Endothelial cell of umbilical vein (primary cell): ENCODE results near the gene RSPRY1. TPM values are rescaled to one million over a fixed set of nuclear protein-coding genes. Genes with fewer than 3 reads are reported as not detected.

Experiments
- BruUV-seq: library from RNA; stranded (reverse); fragments of 400-500 nt; replicated peaks from 2 replicates; lab custom pipeline; 2021; lab: Mats Ljungman, UMichigan
- CTCF ChIA-PET: fragments of 300-600, 350-600 bp; sonication (Branson Sonifier 250); formaldehyde crosslinking; loops from one replicate; lab custom pipeline; 2021; ENCODE audit warnings: antibody characterized with exemption, inconsistent platforms; lab: Charles Lee
- POLR2A ChIA-PET: fragments of 300-600, 350-600 bp; sonication (Branson Sonifier 250); formaldehyde crosslinking; loops from one replicate; lab custom pipeline; 2021; ENCODE audit warnings: antibody characterized with exemption, inconsistent platforms; lab: Charles Lee
- DNase-seq: peaks from one replicate; pipeline ENCODE4 v3.0.0-alpha.2; 2011; ENCODE audit warnings: low read depth, low spot score
- FAIRE-seq: peaks from 2 replicates; lab custom pipeline; 2011; peaks lifted over from hg19 to GRCh38; lab: Jason Lieb, UNC
- H2AFZ ChIP-seq: 2 replicates; pipeline ENCODE4 v1.6.0; 2012; ENCODE audit warnings: low read depth, low read length, control low read depth, inconsistent platforms
- H3K27ac ChIP-seq: 2 replicates; pipeline ENCODE4 v1.5.1; 2011; ENCODE audit warnings: low read depth, mild to moderate bottlenecking, control low read depth, low read length, moderate library complexity; ENCODE audit not compliant: insufficient read depth
- H3K27me3 ChIP-seq, 2 experiments: 2 replicates each; pipeline versions ENCODE4 v1.6.0 to v1.6.1; 2011; ENCODE audit warnings: low read length in 2 of 2, mixed read lengths in 1 of 2; ENCODE audit not compliant: control insufficient read depth in 2 of 2, insufficient read depth in 2 of 2
- H3K36me3 ChIP-seq, 2 experiments: 2 replicates in 1 of 2; 3 replicates in 1 of 2; pipeline ENCODE4 v1.5.1; 2011; ENCODE audit warnings: low read length in 2 of 2, mild to moderate bottlenecking in 1 of 2, moderate library complexity in 1 of 2; ENCODE audit not compliant: control insufficient read depth in 2 of 2, insufficient read depth in 2 of 2; ENCODE audit errors: extremely low read depth in 1 of 2
- H3K4me1 ChIP-seq: 3 replicates; pipeline ENCODE4 v1.5.1; 2011; ENCODE audit warnings: mild to moderate bottlenecking, low read length; ENCODE audit not compliant: control insufficient read depth, insufficient read depth; ENCODE audit errors: extremely low read depth
- H3K4me2 ChIP-seq: 2 replicates; pipeline ENCODE4 v1.6.1; 2011; ENCODE audit warnings: low read length, control low read depth, mixed read lengths; ENCODE audit not compliant: insufficient read depth
- H3K4me3 ChIP-seq, 3 experiments: fragments of 200-600 bp in 1 of 3; sonication (generic), shearing (Covaris generic) in 1 of 3; replicated peaks in 1 of 3; 2 replicates each; pipeline ENCODE4 v1.5.1; 2011 to 2016; ENCODE audit warnings: control low read depth in 3 of 3, low read length in 3 of 3, mild to moderate bottlenecking in 2 of 3, inconsistent platforms in 1 of 3, low read depth in 1 of 3, moderate library complexity in 1 of 3; ENCODE audit not compliant: insufficient read depth in 1 of 3
- H3K79me2 ChIP-seq: 2 replicates; pipeline ENCODE4 v1.6.0; 2012; ENCODE audit warnings: low read length, inconsistent platforms; ENCODE audit not compliant: control insufficient read depth, insufficient read depth
- H3K9ac ChIP-seq: replicated peaks from 2 replicates; pipeline ENCODE3; 2011; ENCODE audit warnings: low read length, control low read depth; ENCODE audit not compliant: insufficient read depth; ENCODE audit errors: extremely low read depth
- H3K9me1 ChIP-seq: replicated peaks from 3 replicates; pipeline ENCODE4 v1.6.0; 2011; ENCODE audit warnings: mild to moderate bottlenecking, low read length; ENCODE audit not compliant: control insufficient read depth, insufficient read depth; ENCODE audit errors: extremely low read depth
- H3K9me3 ChIP-seq: replicated peaks from 2 replicates; pipeline ENCODE4 v1.5.1; 2012; ENCODE audit warnings: low read length, inconsistent platforms; ENCODE audit not compliant: control insufficient read depth, insufficient read depth
- H4K20me1 ChIP-seq: replicated peaks from 2 replicates; pipeline ENCODE3; 2011; ENCODE audit warnings: mild to moderate bottlenecking, low read length; ENCODE audit not compliant: control insufficient read depth, insufficient read depth; ENCODE audit errors: extremely low read depth
- EZH2 ChIP-seq: IDR thresholded peaks from 2 replicates; pipeline ENCODE4 v1.6.1; 2012; ENCODE audit warnings: borderline replicate concordance, low read depth, mild to moderate bottlenecking, moderate library complexity, low read length, inconsistent platforms; ENCODE audit not compliant: severe bottlenecking
- FOS ChIP-seq: IDR thresholded peaks from 2 replicates; pipeline ENCODE4 v1.6.1; 2011; ENCODE audit warnings: mild to moderate bottlenecking, low read length, moderate library complexity, borderline replicate concordance; ENCODE audit not compliant: insufficient read depth
- GATA2 ChIP-seq: IDR thresholded peaks from 2 replicates; pipeline ENCODE4 v1.7.0; 2011; ENCODE audit warnings: low read depth, mild to moderate bottlenecking, moderate library complexity, mixed read lengths, low read length; ENCODE audit not compliant: insufficient read length, insufficient read depth
- JUN ChIP-seq: IDR thresholded peaks from 2 replicates; pipeline ENCODE4 v1.6.1; 2011; ENCODE audit warnings: borderline replicate concordance, low read depth; ENCODE audit not compliant: insufficient read length, insufficient read depth
- MYC ChIP-seq: IDR thresholded peaks from one replicate; pipeline ENCODE4 v1.6.1; 2011; ENCODE audit warnings: mild to moderate bottlenecking, low read depth, low read length
- POLR2A ChIP-seq: IDR thresholded peaks from 2 replicates; pipeline ENCODE4 v1.6.1; 2012; ENCODE audit warnings: low read depth, mild to moderate bottlenecking, control low read depth, low read length
- POLR2AphosphoS5 ChIP-seq: IDR thresholded peaks from 2 replicates; pipeline ENCODE4 v1.6.1; 2012; ENCODE audit warnings: low read depth, mild to moderate bottlenecking, control low read depth, low read length, moderate library complexity; ENCODE audit not compliant: insufficient read depth
- dilution Hi-C: fragments of 300-500 bp; cut with MboI; formaldehyde crosslinking; loops from one replicate; pipeline ENCODE4 v1.15.0; 2019; ENCODE audit warnings: low sequenced_read_pairs; ENCODE audit not compliant: extremely low pct_ligation_motif_present
- intact Hi-C: fragments of 100-400 bp; cut with micrococcal nuclease; formaldehyde crosslinking; loops from one replicate; pipeline ENCODE4 v1.10.0; 2022
- polyA plus RNA-seq, 4 experiments: library from polyadenylated mRNA; depleted of rRNA in 3 of 4; stranded (reverse) in 3 of 4; unstranded in 1 of 4; fragments of >200 nt; gene quantifications; 2 replicates each; pipeline versions ENCODE4 v1.2.1 to v1.2.3, GENCODE V29; 2011 to 2012; ENCODE audit warnings: missing spikeins in 1 of 4
- total RNA-seq: library from RNA; stranded (reverse); gene quantifications from 2 replicates; pipeline ENCODE4 v1.2.3, GENCODE V29; 2021
- TF ChIP-seq, protein P1 (sequence below), 2 donors: IDR thresholded peaks; 1 replicate in 1 of 2; 2 replicates in 1 of 2; pipeline ENCODE4 v1.5.1; 2011; ENCODE audit warnings: low read length in 2 of 2, mild to moderate bottlenecking in 2 of 2, moderate library complexity in 2 of 2, control low read depth in 1 of 2, inconsistent platforms in 1 of 2, low read depth in 1 of 2; ENCODE audit not compliant: insufficient read depth in 1 of 2; ENCODE audit errors: extremely low read depth in 1 of 2

Gene RSPRY1
- total and polyA plus RNA-seq, 2 donors (not counting 3 experiments of a cell fraction or from before 2014, with no cell fraction given) = 28.5 to 55.1 TPM

DNA sequence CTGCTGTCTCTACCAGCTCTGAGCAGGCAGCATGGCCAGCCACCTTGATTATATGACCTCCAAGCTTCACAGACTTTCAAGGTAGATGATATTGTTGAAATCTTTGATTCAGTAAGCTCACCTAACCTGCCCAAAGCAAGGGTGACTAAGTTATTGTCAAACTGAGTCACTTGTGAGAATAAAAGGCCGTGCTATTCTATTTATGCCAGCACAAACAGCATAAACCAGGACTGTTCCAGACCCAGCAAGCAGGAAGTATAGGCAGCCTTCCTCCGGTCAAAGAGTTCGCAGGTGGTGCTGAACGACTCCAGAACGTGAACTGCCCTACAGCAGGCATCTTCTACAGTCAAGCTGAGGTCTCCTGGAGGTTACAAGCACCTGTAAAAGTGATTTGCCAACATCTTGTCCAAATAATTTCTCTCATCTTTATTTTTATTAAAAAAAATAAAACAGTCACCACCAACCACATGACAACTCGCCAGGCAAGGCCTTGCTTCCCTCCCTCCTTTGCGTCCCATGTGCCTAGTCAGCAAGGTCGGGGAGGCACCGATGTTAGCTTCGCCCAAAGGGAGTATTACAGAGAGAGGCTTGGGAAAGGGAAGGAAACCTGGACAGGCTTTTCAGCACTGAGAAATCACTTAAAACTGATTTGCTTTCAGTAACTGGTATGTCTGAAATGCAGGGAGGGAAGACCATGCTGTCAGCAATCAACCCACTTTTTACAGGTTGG lies 69.7 kb downstream of the RSPRY1 start:
- intact Hi-C loops = no loop called here
- Histone ChIP-seq H3K9me1 (no peaks in the 10 kb centered on the region), H3K27ac (no peak overlapping the region), H3K36me3 (peaks cover 9% of the 10 kb centered on the region in 2 experiments), H3K9ac (no peak overlapping the region), H3K4me2 (no peak overlapping the region), H3K9me3 (no peaks in the 10 kb centered on the region), H3K79me2 (no peaks in the 10 kb centered on the region), H3K27me3 (no peaks in the 10 kb centered on the region), H3K4me3 (no peak overlapping the region), H3K4me1 (peaks cover 17% of the 10 kb centered on the region), H4K20me1 (no peaks in the 10 kb centered on the region), H2AFZ (no peak overlapping the region)
- CTCF ChIA-PET = interaction anchor here (1.2 kb wide), 1 partner anchor 34 kb away, joined by 4 read pairs; no protein-coding TSS in a partner anchor
- FAIRE-seq = peak; percentile 43
- dilution Hi-C loops = no loop called here
- POLR2A ChIA-PET = no interaction called here
- no TSS peak for BruUV-seq
- TF ChIP-seq POLR2AphosphoS5 = no peak
- no peak for TF ChIP-seq GATA2
- no peak for TF ChIP-seq MYC
- TF ChIP-seq FOS = no peak
- TF ChIP-seq, protein P1, sequence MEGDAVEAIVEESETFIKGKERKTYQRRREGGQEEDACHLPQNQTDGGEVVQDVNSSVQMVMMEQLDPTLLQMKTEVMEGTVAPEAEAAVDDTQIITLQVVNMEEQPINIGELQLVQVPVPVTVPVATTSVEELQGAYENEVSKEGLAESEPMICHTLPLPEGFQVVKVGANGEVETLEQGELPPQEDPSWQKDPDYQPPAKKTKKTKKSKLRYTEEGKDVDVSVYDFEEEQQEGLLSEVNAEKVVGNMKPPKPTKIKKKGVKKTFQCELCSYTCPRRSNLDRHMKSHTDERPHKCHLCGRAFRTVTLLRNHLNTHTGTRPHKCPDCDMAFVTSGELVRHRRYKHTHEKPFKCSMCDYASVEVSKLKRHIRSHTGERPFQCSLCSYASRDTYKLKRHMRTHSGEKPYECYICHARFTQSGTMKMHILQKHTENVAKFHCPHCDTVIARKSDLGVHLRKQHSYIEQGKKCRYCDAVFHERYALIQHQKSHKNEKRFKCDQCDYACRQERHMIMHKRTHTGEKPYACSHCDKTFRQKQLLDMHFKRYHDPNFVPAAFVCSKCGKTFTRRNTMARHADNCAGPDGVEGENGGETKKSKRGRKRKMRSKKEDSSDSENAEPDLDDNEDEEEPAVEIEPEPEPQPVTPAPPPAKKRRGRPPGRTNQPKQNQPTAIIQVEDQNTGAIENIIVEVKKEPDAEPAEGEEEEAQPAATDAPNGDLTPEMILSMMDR (IDR thresholded peaks at IDR 0.05; ENCODE audit: extremely low read depth in 1 of 2, insufficient read depth in 1 of 2, low read depth in 1 of 2, low read length in 2 of 2) = no peak
- TF ChIP-seq JUN = no peak
- no peak for TF ChIP-seq POLR2A
- no peak for TF ChIP-seq EZH2
- DNase-seq = peak; percentile 25
